Keratinocyte (primary cell): ENCODE measurements around the gene EEF2K. TPM values are rescaled to one million over a fixed set of nuclear protein-coding genes. Genes with fewer than 3 reads are reported as not detected.

Source experiments
- DNase-seq: peaks from one replicate; pipeline ENCODE4 v3.0.0-alpha.2; 2011; ENCODE audit warnings: low read depth, missing footprints, low spot score
- FAIRE-seq: peaks from 2 replicates; lab custom pipeline; 2011; peaks lifted over from hg19 to GRCh38; lab: Jason Lieb, UNC
- H2AFZ ChIP-seq: 2 replicates; pipeline ENCODE4 v1.6.0; 2012; ENCODE audit warnings: low read length, control low read depth, inconsistent platforms; ENCODE audit not compliant: control insufficient read depth
- H3K27ac ChIP-seq: 2 replicates; pipeline ENCODE4 v1.5.1; 2011; ENCODE audit warnings: low read length; ENCODE audit not compliant: control insufficient read depth, insufficient read depth
- H3K27me3 ChIP-seq: 3 replicates; pipeline ENCODE4 v1.6.0; 2011; ENCODE audit warnings: low read length; ENCODE audit not compliant: control insufficient read depth, insufficient read depth; ENCODE audit errors: extremely low read depth
- H3K36me3 ChIP-seq, 2 experiments: 2 replicates in 1 of 2; 3 replicates in 1 of 2; pipeline ENCODE4 v1.5.1; 2011; ENCODE audit warnings: low read length in 2 of 2, mild to moderate bottlenecking in 1 of 2; ENCODE audit not compliant: control insufficient read depth in 2 of 2, insufficient read depth in 2 of 2; ENCODE audit errors: extremely low read depth in 1 of 2
- H3K4me1 ChIP-seq: 3 replicates; pipeline ENCODE4 v1.5.1; 2011; ENCODE audit warnings: low read length; ENCODE audit not compliant: control insufficient read depth, insufficient read depth; ENCODE audit errors: extremely low read depth
- H3K4me2 ChIP-seq: 3 replicates; pipeline ENCODE4 v1.6.0; 2011; ENCODE audit warnings: low read depth, low read length; ENCODE audit not compliant: control insufficient read depth, insufficient read depth; ENCODE audit errors: extremely low read depth
- H3K4me3 ChIP-seq, 3 experiments: fragments of 200-600 bp in 1 of 3; sonication (generic) in 1 of 3; 2 replicates in 2 of 3; 3 replicates in 1 of 3; pipeline ENCODE4 v1.5.1; 2011 to 2016; ENCODE audit warnings: low read length in 3 of 3, mild to moderate bottlenecking in 3 of 3, control low read depth in 2 of 3, inconsistent platforms in 1 of 3, low read depth in 1 of 3, mixed read lengths in 1 of 3, mixed run types in 1 of 3, moderate library complexity in 1 of 3; ENCODE audit not compliant: control insufficient read depth in 2 of 3, insufficient read depth in 2 of 3; ENCODE audit errors: extremely low read depth in 1 of 3
- H3K79me2 ChIP-seq: 2 replicates; pipeline ENCODE4 v1.6.0; 2012; ENCODE audit warnings: low read length; ENCODE audit not compliant: control insufficient read depth, insufficient read depth
- H3K9ac ChIP-seq: 3 replicates; pipeline ENCODE4 v1.6.0; 2011; ENCODE audit warnings: low read length; ENCODE audit not compliant: control insufficient read depth, insufficient read depth; ENCODE audit errors: extremely low read depth
- H3K9me1 ChIP-seq: 3 replicates; pipeline ENCODE4 v1.6.0; 2011; ENCODE audit warnings: low read length; ENCODE audit not compliant: control insufficient read depth, insufficient read depth; ENCODE audit errors: extremely low read depth
- H3K9me3 ChIP-seq: 2 replicates; pipeline ENCODE4 v1.5.1; 2012; ENCODE audit warnings: low read depth, low read length; ENCODE audit not compliant: control insufficient read depth
- H4K20me1 ChIP-seq: 3 replicates; pipeline ENCODE4 v1.6.0; 2011; ENCODE audit warnings: low read length; ENCODE audit not compliant: control insufficient read depth, insufficient read depth; ENCODE audit errors: extremely low read depth
- EZH2 ChIP-seq: IDR thresholded peaks from one replicate; pipeline ENCODE4 v1.6.1; 2012; ENCODE audit warnings: inconsistent platforms, mild to moderate bottlenecking, low read length, moderate library complexity
- dilution Hi-C: fragments of 300-500 bp; cut with MboI; formaldehyde crosslinking; loops from one replicate; pipeline ENCODE4 v1.7.0; 2020; ENCODE audit warnings: low sequenced_read_pairs; ENCODE audit not compliant: extremely low pct_ligation_motif_present
- polyA plus RNA-seq, 5 experiments: library from polyadenylated mRNA; depleted of rRNA in 3 of 5; stranded (reverse) in 3 of 5; stranded (forward) in 1 of 5; unstranded in 1 of 5; fragments of >200 nt; gene quantifications; 1 replicate in 1 of 5; 2 replicates in 3 of 5; 3 replicates in 1 of 5; pipeline versions ENCODE4 v1.2.1 to v1.2.3, GENCODE V29; 2011 to 2012; ENCODE audit warnings: missing spikeins in 2 of 5, low read depth in 1 of 5, low replicate concordance in 1 of 5
- TF ChIP-seq, protein P1 (sequence below), 3 experiments: IDR thresholded peaks in 1 of 3; conservative IDR thresholded peaks in 1 of 3; optimal IDR thresholded peaks in 1 of 3; 2 replicates in 2 of 3; 3 replicates in 1 of 3; pipeline versions ENCODE3 to v1.5.1; 2011; ENCODE audit warnings: low read length in 3 of 3, mild to moderate bottlenecking in 3 of 3, moderate library complexity in 2 of 3, control low read depth in 1 of 3, inconsistent platforms in 1 of 3; ENCODE audit not compliant: insufficient read depth in 2 of 3; ENCODE audit errors: extremely low read depth in 1 of 3

EEF2K gene
- polyA plus RNA-seq, 1 donor (not counting 4 experiments of a cell fraction or from before 2014, with no cell fraction given): 7.3 TPM

DNA sequence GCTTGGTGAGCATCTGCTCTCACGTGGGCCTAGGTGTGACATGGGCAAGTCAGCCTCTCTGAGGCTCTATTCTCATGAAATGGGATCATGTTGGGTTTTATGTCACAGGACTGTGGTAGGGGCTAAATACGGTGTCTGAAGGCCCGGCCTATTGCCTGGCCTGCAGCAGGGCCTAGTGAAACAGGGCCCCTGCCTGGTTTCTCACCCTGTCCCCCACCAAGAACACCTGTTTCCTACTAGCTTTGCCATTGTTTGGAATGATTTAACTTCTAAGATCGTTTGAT is 120.2 kb downstream of the EEF2K start:
- Histone ChIP-seq H4K20me1 (no peaks in the 10 kb centered on the region), H3K9me3 (no peaks in the 10 kb centered on the region), H2AFZ (no peak overlapping the region), H3K27me3 (no peaks in the 10 kb centered on the region), H3K27ac (no peak overlapping the region), H3K4me3 (no peak overlapping the region), H3K4me1 (no peaks in the 10 kb centered on the region), H3K36me3 (peaks cover 21 to 45% of the 10 kb centered on the region in 2 experiments), H3K79me2 (peaks cover 12% of the 10 kb centered on the region), H3K9ac (no peak overlapping the region), H3K4me2 (no peak overlapping the region), H3K9me1 (no peaks in the 10 kb centered on the region)
- TF ChIP-seq, protein P1, sequence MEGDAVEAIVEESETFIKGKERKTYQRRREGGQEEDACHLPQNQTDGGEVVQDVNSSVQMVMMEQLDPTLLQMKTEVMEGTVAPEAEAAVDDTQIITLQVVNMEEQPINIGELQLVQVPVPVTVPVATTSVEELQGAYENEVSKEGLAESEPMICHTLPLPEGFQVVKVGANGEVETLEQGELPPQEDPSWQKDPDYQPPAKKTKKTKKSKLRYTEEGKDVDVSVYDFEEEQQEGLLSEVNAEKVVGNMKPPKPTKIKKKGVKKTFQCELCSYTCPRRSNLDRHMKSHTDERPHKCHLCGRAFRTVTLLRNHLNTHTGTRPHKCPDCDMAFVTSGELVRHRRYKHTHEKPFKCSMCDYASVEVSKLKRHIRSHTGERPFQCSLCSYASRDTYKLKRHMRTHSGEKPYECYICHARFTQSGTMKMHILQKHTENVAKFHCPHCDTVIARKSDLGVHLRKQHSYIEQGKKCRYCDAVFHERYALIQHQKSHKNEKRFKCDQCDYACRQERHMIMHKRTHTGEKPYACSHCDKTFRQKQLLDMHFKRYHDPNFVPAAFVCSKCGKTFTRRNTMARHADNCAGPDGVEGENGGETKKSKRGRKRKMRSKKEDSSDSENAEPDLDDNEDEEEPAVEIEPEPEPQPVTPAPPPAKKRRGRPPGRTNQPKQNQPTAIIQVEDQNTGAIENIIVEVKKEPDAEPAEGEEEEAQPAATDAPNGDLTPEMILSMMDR (optimal IDR thresholded peaks at IDR 0.05 in 1 of 3, IDR thresholded peaks at IDR 0.05 in 1 of 3, conservative IDR thresholded peaks at IDR 0.05 in 1 of 3; ENCODE audit: extremely low read depth in 1 of 3, insufficient read depth in 2 of 3, low read length in 3 of 3): no peak
- TF ChIP-seq EZH2: no peak
- DNase-seq (no peak), FAIRE-seq (no peak)
- dilution Hi-C loops: no loop called here

GRCh38 chr16:22326771-22327445 is 120.8 kb downstream of the EEF2K start:
- Histone ChIP-seq H4K20me1 (peaks cover 3% of the 10 kb centered on the region), H3K4me1 (no peaks in the 10 kb centered on the region), H3K9ac (no peak overlapping the region), H3K27ac (no peak overlapping the region), H3K79me2 (peaks cover 6% of the 10 kb centered on the region), H3K9me3 (no peaks in the 10 kb centered on the region), H2AFZ (no peak overlapping the region), H3K36me3 (peaks cover 17 to 39% of the 10 kb centered on the region in 2 experiments), H3K4me2 (no peak overlapping the region), H3K4me3 (no peak overlapping the region), H3K27me3 (no peaks in the 10 kb centered on the region), H3K9me1 (no peaks in the 10 kb centered on the region)
- FAIRE-seq (no peak), DNase-seq (no peak)
- TF ChIP-seq, protein P1 (optimal IDR thresholded peaks at IDR 0.05 in 1 of 3, IDR thresholded peaks at IDR 0.05 in 1 of 3, conservative IDR thresholded peaks at IDR 0.05 in 1 of 3; ENCODE audit: extremely low read depth in 1 of 3, insufficient read depth in 2 of 3, low read length in 3 of 3): no peak
- TF ChIP-seq EZH2: no peak
- dilution Hi-C loops: no loop called here
